Measurements from ENCODE around the gene HOXB13. TPM values are rescaled to one million over a fixed set of nuclear protein-coding genes. Genes with fewer than 3 reads are reported as not detected.

HOXB13 gene
- total RNA-seq, 1 donor from 2014 or later: not detected

GRCh38 chr17:48676963-48677558 is 51.5 kb downstream of the HOXB13 start:
- ATAC-seq (no peak), DNase-seq (no peak)
- intact Hi-C loops (cut with DNase I): no loop called here
- Histone ChIP-seq H3K27me3 (ENCODE audit: low read depth) (peaks cover 53% of the 10 kb centered on the region), H3K9me3 (no peaks in the 10 kb centered on the region), H3K4me3 (no peak overlapping the region), H3K4me1 (peaks cover 7% of the 10 kb centered on the region), H3K36me3 (no peaks in the 10 kb centered on the region), H3K27ac (no peak overlapping the region)
- TF ChIP-seq CTCF (IDR thresholded peaks at IDR 0.05): no peak

Small RNAs within 50 kb of the gene (microRNA-seq; reads per million reads assigned to microRNA genes)
- not detected for gene MIR3185 (ENCODE audit: borderline number of aligned reads)

Other genes with a start within 250 kb of the HOXB13 start
- not detected for gene HOXB1, start 197.7 kb downstream of the HOXB13 start, total RNA-seq
- gene HOXB2, start 183.6 kb downstream of the HOXB13 start, total RNA-seq: 5.6 TPM
- gene HOXB4, start 150.4 kb downstream of the HOXB13 start, total RNA-seq: 5.8 TPM
- 11.3 TPM for gene HOXB3, start 138.5 kb downstream of the HOXB13 start, total RNA-seq
- 3.9 TPM for gene HOXB5, start 135.0 kb downstream of the HOXB13 start, total RNA-seq
- 4.4 TPM for gene HOXB6, start 123.8 kb downstream of the HOXB13 start, total RNA-seq
- 2.4 TPM for gene HOXB7, start 117.7 kb downstream of the HOXB13 start, total RNA-seq
- gene HOXB8, start 113.5 kb downstream of the HOXB13 start, total RNA-seq: 0.21 TPM
- not detected for gene HOXB9, start 102.4 kb downstream of the HOXB13 start, total RNA-seq
- gene PRAC1, start 6.2 kb downstream of the HOXB13 start, total RNA-seq: not detected
- not detected for gene PRAC2, start 5.6 kb downstream of the HOXB13 start, total RNA-seq
- gene TTLL6, start 88.5 kb upstream of the HOXB13 start, total RNA-seq: 2.7 TPM
- 174 TPM for gene CALCOCO2, start 102.3 kb upstream of the HOXB13 start, total RNA-seq
- 42.6 TPM for gene ATP5MC1, start 164.0 kb upstream of the HOXB13 start, total RNA-seq
- 65.0 TPM for gene UBE2Z, start 179.7 kb upstream of the HOXB13 start, total RNA-seq
- gene SNF8, start 216.1 kb upstream of the HOXB13 start, total RNA-seq: 76.9 TPM
- gene GIP, start 239.8 kb upstream of the HOXB13 start, total RNA-seq: not detected